ENCODE data around the gene GABPA.

Gene GABPA

GRCh38 chr21:25809013-25809412, 74.2 kb downstream of the GABPA start:
- no peak for DNase-seq (ENCODE audit: low spot score)

GRCh38 chr21:25811186-25811585, 76.4 kb downstream of the GABPA start:
- no peak for DNase-seq (ENCODE audit: low spot score)

- no peak for DNase-seq (ENCODE audit: low spot score)
Measured at GRCh38 chr21:25813917-25814316, 79.1 kb downstream of the GABPA start.

- no peak for DNase-seq (ENCODE audit: low spot score)
Measured at GRCh38 chr21:25818121-25818520, 83.3 kb downstream of the GABPA start.

GRCh38 chr21:25818551-25818950, 83.8 kb downstream of the GABPA start:
- no peak for DNase-seq (ENCODE audit: low spot score)

All from CD4-positive, alpha-beta T cell treated with Interleukin-2 at 100 ng/mL for 4 hours (primary cell).